ENCODE data around the gene WSB1. TPM values are rescaled to one million over a fixed set of nuclear protein-coding genes. Genes with fewer than 3 reads are reported as not detected.

WSB1 gene
- total and polyA plus RNA-seq, 2 of the 8 experiments (the other 6 are each of a cell fraction or from before 2014, with no cell fraction given) = 113 to 140 TPM

- Histone ChIP-seq H3K14ac (ENCODE audit: insufficient read length) (no peak overlapping the region), H3K4ac (replicated peaks; ENCODE audit: insufficient read length, low read depth, low read length) (no peak overlapping the region), H3K4me3 (ENCODE audit: extremely low read depth in 1 of 4, insufficient read depth in 2 of 4, low read depth in 3 of 4, low read length in 4 of 4) (no peak overlapping the region), H3K18ac (ENCODE audit: extremely low read depth, low read length) (no peak overlapping the region), H2BK5ac (ENCODE audit: low read depth, low read length) (no peak overlapping the region), H3K27me3 (replicated peaks in 1 of 4; ENCODE audit: control insufficient read depth in 3 of 4, extremely low read depth in 1 of 4, insufficient read depth in 3 of 4, low read length in 3 of 4) (no peaks in the 10 kb centered on the region), H2AK5ac (ENCODE audit: low read depth, low read length) (no peak overlapping the region), H3K9me3 (ENCODE audit: insufficient read depth in 2 of 2, low read depth in 1 of 2, low read length in 1 of 2) (no peaks in the 10 kb centered on the region), H4K91ac (replicated peaks; ENCODE audit: insufficient read length, low read length) (no peak overlapping the region), H4K8ac (ENCODE audit: extremely low read depth, insufficient read depth, low read length) (no peak overlapping the region), H2AFZ (ENCODE audit: low read length) (no peak overlapping the region), H3K4me2 (ENCODE audit: insufficient read depth in 1 of 2, low read depth in 2 of 2, low read length in 2 of 2) (no peak overlapping the region), H3K79me1 (ENCODE audit: low read depth, low read length) (no peaks in the 10 kb centered on the region), H3K9ac (replicated peaks in 1 of 4; ENCODE audit: extremely low read depth in 1 of 4, low read depth in 3 of 4, low read length in 3 of 4) (no peak overlapping the region), H2BK12ac (ENCODE audit: low read depth, low read length) (no peak overlapping the region), H2BK120ac (replicated peaks; ENCODE audit: low read depth, low read length) (no peak overlapping the region), H3K23me2 (ENCODE audit: low read depth, low read length) (no peaks in the 10 kb centered on the region), H3K36me3 (ENCODE audit: control insufficient read depth in 2 of 4, insufficient read depth in 4 of 4, low read length in 3 of 4) (no peaks in the 10 kb centered on the region), H2BK20ac (ENCODE audit: low read length) (no peak overlapping the region), H4K5ac (ENCODE audit: insufficient read length, low read depth, low read length) (no peak overlapping the region), H3K23ac (ENCODE audit: insufficient read length) (no peak overlapping the region), H3K27ac (ENCODE audit: low read depth, low read length) (no peak overlapping the region), H3K4me1 (replicated peaks in 1 of 4; ENCODE audit: control insufficient read depth in 3 of 4, insufficient read depth in 4 of 4, low read length in 3 of 4) (peaks cover 0 to 9% (median 2%) of the 10 kb centered on the region in 4 experiments; a peak in 3 of 7 replicates), H2BK15ac (ENCODE audit: low read length) (no peak overlapping the region), H4K20me1 (replicated peaks in 1 of 2; ENCODE audit: control insufficient read depth in 1 of 2, insufficient read depth in 2 of 2, low read length in 2 of 2) (no peaks in the 10 kb centered on the region), H3K56ac (replicated peaks; ENCODE audit: insufficient read length, low read depth, low read length) (no peak overlapping the region), H3K79me2 (ENCODE audit: control insufficient read depth in 1 of 2, insufficient read depth in 2 of 2, low read length in 2 of 2) (no peaks in the 10 kb centered on the region)
- FAIRE-seq = no peak
- POLR2A ChIA-PET (ENCODE audit: partially characterized antibody) = interaction anchor here (1.2 kb wide), 2 partner anchors 48 to 87 kb away, joined by 3 to 4 read pairs; no protein-coding TSS in a partner anchor
- TF ChIP-seq EP300 (IDR thresholded peaks at IDR 0.05; ENCODE audit: borderline replicate concordance in 1 of 2, low read depth in 2 of 2, low read length in 2 of 2) (no peak), TBP (IDR thresholded peaks at IDR 0.05; ENCODE audit: low read depth, low read length) (no peak), MAX (IDR thresholded peaks at IDR 0.05) (no peak), POU5F1 (IDR thresholded peaks at IDR 0.05; ENCODE audit: low read depth, low read length) (no peak), POLR2A (IDR thresholded peaks at IDR 0.05; ENCODE audit: control extremely low read depth in 1 of 2, low read depth in 2 of 2, low read length in 2 of 2) (no peak), CEBPB (IDR thresholded peaks at IDR 0.05; ENCODE audit: low read depth, low read length) (no peak), JUN (IDR thresholded peaks at IDR 0.05; ENCODE audit: low read depth, low read length) (no peak)
- DNase-seq (ENCODE audit: low read depth in 1 of 2, low spot score in 2 of 2) = no peak
- CTCF ChIA-PET (ENCODE audit: partially characterized antibody) = interaction anchor here (1.4 to 2.2 kb wide), 3 partner anchors 30 to 136 kb away, joined by 3 to 10 read pairs (median 8); no protein-coding TSS in a partner anchor
Observed at GRCh38 chr17:27246537-27246936, 47.4 kb upstream of the WSB1 start.

Data from H1 (cell line).